RCC 7860 (cell line): Measurements from ENCODE around the gene LYZL1.
A peak's percentile ranks its signal among the peaks of the same experiment; 100 is the strongest.
"Not testable (repeated sequence)": the region's sequence is repeated elsewhere in the genome, so short reads cannot be mapped to it uniquely, and the experiment has no call there.

Source experiments
- DNase-seq: peaks from one replicate; pipeline ENCODE4 v3.0.0-alpha.2; 2015; ENCODE audit warnings: low spot score
- FAIRE-seq: peaks from 2 replicates; lab custom pipeline; 2012; peaks lifted over from hg19 to GRCh38; lab: Jason Lieb, UNC

Gene LYZL1

DNA sequence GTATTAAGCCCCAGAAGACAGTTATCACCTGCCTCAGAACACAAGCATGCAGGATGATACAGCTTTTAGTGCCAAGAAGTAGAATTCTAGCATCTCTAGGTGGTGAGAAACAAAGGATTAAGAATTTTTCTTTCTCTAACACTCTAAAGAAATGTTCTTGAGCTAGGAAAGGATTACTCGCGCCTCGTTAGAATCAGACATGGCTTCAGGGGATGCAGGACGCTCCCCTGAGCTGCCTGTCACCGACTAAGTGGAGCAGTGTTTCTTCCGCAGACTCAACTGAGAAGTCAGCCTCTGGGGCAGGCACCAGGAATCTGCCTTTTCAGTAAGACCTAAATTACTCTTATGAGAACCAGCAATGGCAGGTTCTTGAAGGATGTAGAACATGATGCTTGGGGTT, at the start of gene LYZL1:
LYZL1 (plus strand) TSS at position 165 of the 400 bp plus-strand sequence. CDS start 2,798 bp downstream, outside the sequence.
- FAIRE-seq, DNase-seq: not testable (repeated sequence)

DNA sequence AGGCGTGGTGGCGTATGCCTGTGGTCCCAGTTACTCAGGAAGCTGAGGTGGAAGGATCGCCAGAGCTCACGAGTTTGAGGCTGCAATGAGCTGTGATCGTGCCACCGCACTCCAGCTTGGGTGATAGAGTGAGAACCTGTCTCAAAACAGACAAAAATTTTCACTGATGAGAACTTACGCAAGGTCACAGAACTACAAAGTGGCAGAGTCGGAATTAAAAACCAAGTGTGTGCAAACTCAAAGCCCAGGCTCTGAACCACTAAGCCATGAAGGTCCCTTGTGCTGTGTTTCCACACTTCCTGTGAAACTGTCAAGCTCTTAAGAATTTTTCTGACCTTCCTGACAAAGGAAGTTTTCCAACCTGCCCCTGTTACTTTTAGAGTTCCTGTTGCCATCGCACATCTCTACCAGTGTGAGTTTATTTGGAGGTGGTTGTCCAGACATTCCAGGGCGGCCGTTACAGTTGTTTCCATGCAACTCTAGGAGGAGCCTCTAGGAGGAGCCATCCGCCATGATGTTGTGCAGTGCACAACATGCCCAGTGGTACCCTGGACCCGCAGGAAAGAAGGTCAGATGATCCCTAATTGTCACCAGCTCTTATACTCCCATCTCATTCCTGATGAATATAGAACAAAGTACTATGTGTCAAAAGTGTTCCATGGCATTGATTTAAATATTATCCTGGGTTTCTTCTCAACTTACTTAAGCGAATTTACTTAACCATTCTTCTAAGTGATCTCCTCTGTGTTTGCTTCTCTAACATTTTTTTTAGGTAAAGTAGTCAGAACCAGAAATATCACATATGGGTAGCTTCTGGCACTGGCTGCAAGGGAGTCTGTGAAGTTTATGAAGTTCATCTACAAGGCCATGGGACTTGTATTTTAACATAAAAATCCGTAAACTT, 49.0 kb upstream of the LYZL1 start:
- peak; percentile 42 for DNase-seq
- peak; percentile 23 for FAIRE-seq

DNA sequence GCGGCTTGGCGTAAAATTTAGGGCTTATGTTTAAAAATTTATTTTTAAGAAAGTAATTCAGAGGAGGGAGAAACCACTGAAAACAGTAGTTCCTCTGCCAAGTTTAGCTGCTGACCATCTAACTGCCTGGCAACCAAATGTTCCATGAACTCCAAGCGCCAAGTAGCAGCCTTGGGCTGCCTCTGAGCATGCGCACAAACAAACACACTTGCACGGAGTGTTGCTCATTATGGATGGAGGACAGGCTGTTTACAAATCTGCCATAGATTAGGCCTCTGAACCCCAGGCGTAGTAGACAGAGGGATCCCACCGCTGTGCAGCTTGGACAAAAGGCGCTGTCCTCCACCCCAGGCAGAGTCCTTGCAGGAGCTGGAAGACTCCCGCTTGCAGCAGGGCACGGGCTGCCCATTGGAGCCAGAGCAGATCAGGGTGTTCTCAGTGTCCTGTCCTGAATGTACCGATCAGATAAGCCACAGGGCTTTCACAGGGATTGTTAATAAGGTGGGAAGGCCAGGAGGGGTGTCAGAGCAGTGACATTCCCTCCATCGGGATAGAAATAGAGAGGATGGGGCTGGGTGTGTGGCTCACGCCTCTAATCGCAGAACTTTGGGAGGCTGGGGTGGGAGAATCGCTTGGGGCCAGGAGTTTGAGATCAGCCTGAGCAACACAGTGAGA, 47.7 kb upstream of the LYZL1 start:
- FAIRE-seq (no peak), DNase-seq (no peak)

DNA sequence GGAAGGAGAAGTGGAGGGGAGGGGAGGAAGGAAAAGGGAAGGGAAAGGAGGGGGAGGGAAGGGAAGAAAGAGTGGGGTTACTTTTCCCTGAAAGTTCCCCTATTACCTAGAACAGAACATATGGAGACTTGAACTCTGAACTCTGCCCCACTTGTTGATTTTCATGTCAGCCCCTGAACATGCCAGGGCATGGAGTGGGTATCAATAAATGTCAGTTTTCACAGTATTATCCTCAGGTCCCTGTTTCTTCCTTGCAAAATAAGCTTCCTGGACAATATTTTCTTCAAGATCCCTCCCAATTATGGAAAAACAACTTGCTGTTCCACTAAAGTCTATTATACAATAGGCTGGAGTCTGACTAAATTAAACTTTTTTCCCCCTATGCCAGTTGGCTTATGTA, 46.9 kb upstream of the LYZL1 start:
- DNase-seq (no peak), FAIRE-seq (no peak)

DNA sequence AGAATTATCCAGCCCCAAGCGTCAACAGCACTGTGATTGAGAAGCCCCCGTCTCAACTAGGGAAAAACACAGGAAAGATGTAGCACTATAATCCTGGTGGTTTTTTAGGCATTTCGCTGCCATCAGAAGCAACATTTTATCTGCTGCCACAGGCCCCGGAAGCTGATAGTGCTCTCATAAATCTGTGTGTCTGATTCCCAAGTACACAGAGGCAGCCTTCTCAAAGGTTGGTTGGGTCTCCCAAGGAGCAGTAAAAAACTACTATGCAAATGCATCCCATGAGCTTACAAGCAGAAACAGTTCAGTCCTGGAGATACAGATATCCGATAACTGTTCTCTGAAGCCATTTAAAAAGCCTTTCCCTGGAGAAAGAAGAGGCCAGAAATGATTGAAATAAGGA, 45.8 kb upstream of the LYZL1 start:
- DNase-seq, result no peak
- FAIRE-seq, result no peak

DNA sequence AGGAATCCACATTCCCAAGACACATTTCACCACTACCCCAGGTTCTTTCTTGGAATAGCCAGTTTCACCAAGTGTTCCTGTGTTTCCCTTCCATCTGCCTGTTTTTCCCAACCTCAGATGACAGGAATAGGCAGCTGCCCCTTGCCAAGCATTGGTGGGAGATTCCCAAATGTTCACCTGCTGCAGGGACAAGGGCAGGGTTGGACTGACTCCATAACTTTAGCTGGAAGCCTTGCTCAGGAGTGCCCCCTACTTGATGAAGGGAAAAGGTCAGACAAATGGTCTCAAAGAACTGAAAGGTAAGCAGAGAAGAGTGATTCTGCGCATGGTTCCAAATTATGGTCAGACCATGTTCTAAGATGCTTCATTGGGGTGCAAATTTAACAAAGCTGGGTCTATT, 45.1 kb upstream of the LYZL1 start:
- DNase-seq (no peak), FAIRE-seq (no peak)

DNA sequence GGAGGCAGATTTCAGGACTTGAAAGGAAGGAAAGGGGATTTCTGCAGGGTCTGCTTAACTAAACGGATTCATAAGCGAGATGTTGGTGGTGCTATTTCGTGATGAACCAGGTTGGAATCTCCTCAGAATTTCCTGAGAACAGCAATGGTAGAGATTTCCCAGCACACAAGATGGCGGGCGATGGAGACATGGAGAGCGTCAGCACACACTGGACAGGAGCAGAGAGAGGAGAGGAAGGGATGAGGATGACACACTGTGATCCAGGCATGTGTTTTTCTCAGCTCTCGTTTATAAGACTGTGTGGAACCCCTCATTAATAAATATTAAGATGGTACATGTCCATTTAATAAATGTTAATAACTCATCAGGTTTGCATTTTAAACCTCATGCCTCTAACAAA, 43.9 kb upstream of the LYZL1 start:
- FAIRE-seq, result no peak
- no peak for DNase-seq

DNA sequence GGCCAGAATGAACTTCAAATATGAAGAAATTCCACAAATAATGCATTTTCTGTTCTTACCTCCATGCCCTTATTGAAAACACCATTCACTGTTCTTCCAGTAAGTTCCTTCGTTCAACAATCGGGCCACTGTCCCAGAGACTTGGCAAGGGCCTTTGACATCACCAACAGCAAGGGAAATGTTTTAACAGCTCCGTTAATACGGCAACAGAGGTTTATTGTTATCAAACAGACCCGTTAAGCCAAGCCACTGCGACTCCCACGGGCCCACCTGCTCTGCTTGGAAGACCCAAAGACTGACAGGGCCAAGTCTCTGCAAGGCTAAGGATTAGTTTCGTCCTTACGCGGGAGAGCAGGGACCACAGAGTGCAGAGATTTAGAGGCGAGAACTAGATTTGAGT, 43.4 kb upstream of the LYZL1 start:
- FAIRE-seq, result no peak
- DNase-seq, result no peak

DNA sequence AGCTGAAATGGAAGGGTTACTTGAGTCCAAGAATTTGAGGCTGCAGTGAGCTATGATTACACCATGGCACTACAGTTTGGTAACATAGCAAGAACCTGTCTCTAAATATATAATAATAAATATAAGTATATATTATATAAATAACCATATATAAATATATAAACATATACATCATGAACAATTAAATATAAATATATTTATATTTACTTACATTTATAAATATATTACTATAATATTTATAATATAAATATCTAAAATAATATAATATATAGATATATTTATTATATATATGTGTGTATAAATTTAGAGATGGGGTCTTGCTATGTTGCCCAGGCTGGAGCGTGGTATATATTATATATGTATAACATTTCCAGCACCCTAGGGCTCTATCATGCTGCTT, 42.4 kb upstream of the LYZL1 start:
- FAIRE-seq (peak; percentile 83), DNase-seq (no peak)

DNA sequence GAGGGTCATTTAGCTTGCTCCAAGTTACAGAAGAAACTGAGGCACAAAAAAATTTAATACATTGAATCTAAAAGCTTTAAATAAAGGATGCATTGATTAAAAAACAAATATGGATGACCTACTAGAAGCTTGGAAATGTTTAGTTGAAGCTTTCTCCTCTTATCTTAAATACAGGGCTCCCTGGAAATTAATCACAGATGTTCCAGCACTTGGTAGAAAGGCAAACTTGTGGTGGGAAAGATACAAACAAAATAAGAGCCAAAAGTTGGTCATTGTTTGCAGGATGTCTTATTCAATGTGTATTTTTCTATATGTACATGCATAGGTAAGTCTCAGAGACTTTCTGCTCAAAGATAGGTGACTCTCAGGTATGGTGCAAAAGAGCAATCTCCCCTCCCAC, 40.7 kb upstream of the LYZL1 start:
- no peak for FAIRE-seq
- no peak for DNase-seq

DNA sequence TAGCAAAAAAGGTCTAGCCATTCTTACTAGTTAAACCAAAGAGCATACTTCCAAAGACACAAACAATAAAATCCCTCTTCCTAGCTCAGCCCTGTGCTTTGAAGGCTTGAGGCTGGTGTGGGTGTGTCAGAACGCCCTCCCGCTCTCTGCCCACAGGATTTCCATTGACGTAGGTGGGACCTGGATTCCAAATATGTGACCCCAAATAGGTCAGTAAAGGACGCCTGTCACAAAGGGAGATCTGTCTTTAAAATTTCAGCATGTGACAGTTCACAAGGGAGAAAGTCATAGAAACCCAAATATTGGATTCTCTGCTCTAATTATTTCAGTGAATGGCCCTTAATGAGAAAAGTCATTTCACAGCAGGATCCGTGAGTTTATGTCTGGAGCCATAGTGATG, 39.9 kb upstream of the LYZL1 start:
- FAIRE-seq (no peak), DNase-seq (no peak)

DNA sequence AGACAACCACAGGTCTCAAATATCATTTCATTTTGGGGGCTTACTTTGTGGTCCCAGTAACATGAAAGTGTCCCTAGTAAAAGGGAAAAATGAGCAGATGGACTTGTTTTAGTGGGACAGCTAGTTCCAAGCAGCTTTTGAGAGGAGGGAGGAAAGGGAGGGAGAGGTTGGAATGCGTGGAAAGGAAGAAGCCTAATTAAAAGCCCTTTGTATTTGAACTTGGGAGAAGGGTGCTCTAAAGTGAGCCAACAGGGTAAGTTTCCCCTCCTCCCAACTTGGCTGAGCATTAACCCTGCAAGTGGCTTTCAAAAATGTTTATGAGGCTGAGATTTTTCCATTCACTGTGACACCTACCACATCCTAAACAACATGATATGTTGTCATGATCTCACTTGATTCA, 38.8 kb upstream of the LYZL1 start:
- DNase-seq (no peak), FAIRE-seq (no peak)

DNA sequence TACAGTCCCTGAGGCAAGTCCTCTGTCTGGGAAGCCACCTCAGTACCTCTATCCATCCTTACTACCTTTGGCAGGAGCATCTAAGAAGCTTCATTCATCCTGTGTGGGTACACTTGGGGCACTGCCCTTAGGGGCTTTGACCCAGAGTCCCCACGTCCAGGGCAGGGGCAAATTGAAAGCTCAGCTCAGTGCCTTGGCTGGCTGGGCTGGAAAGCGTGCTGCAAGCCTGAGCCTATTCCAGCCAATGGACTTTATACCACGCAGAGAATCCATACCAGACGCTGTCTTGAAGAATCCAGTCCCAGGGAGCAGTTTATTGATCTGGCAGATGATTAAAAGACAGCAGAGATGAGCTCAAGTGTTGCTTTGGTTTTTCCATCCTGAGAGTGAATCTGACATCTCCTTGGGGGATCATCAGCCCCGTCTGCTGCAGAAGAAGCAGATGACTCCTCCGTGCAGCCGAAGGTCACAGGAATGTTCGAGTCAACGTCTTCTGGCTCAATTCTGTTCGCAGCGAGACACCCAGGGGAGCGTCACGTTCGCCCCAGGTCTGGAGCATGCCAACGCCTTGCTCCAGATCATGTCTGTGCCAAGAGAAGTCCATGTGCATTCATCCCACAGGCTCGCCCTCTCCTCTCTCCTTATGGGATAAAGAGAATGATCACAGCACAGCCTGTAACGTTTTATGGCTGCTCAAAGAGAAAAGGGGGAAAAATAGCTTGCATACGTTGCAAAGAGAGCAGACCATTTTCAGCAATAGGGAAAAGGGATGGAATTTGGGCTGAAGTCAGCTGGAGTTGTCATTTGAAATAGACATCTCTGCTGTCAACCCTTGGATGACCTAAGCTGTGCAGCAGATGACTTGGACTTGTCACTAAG, 35.8 kb upstream of the LYZL1 start:
- DNase-seq, result no peak
- no peak for FAIRE-seq

DNA sequence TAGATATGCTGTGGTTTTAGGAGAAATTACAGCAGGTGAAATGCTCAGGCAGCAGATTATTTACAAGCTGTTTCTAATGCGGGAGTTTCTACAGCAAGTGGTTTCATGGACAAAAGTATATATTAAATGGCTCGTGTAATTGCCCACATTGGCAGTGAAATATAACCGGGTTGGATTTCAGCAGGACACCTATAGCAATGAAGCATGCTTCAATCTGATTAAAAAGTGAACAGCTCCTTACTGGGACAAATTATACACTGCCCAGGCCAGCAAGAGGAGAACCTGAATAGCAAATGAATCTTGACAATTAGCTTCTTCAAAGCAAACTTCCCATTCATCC, 35.2 kb upstream of the LYZL1 start:
- FAIRE-seq (no peak), DNase-seq (peak; percentile 28)

DNA sequence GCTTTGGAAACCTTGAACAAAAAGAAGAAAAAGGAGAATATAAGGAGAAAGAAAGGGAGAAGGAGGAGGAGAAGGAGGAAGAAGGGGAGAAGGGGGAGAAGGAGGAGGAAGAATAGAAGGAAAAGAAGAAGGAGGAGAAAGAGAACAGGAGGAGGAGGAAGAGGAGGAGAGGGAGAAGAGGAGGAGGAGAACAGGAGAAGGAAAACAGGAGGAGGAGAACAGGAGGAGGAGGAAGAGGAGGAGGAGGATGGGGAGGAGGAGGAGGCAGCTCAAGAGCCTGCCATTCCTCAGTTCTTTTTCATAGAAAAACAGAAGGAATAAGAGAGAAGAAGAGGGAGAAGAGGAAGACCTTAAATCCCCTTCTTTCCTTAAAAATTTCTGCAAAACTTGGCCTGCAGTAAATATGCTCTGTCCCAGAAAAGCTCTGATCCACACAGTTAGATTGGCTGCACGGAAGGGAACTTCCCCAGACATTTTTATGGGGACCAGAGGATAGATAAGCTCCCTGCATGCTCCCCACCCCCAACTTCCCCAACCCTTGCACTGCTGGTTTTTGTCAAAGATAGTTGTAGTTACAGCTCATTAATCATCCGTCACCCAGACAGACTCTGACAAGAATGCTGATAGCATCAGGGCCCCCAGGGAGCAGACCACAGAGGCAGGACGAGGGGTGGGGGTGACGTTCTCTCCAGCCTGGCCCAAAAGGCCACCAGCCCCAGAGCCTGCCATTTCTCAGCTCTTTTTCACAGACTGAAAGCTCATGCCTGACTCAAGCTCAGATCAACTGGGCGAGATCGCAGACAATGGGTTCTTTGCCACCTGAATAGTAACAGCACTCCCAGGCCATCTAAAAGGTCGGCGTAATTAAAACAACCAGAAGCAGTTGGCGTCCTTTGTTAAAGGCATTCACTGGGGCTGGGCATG, 34.5 kb upstream of the LYZL1 start:
- peak; percentile 80 for FAIRE-seq

DNA sequence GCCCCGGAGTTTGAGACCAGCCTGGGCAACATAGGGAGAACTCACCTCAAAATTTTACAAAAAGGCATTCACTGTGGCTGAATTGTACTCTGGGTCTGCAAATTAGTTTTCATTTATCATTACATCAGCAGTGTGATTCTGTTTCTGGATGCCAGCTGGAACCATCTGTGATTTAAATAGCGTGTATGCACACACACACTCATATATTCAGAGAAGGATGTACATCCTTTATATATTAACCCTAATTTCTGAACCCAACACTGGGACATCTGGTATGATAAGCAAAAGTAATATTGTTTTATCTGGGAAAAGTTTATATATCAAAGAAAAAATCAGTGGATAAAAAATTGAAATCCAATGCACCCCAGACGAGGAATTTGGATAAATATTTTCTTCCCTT, 33.8 kb upstream of the LYZL1 start:
- no peak for DNase-seq
- FAIRE-seq, result no peak

More for the DNA sequence above, 34.5 kb upstream of the LYZL1 start:
- DNase-seq, result peak; percentile 92

DNA sequence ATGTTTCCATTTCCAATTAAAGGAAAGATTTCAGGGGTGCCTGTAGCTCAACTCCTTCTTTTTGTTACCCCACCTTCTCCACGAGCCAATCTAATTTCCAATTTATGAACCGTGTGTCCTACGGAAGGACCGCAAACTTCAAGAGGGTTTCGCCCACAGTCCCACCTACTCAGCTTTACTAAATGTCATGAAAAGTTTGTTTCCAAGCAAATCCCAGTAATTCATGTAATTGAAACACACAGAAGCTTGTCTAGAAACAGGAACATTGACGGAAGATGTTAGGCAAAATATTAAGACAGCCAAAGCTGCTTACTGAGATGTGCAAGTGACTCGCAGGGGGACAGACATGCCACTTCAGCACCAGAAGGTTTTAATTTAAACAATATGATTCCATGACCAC, 32.9 kb upstream of the LYZL1 start:
- FAIRE-seq, result no peak

DNA sequence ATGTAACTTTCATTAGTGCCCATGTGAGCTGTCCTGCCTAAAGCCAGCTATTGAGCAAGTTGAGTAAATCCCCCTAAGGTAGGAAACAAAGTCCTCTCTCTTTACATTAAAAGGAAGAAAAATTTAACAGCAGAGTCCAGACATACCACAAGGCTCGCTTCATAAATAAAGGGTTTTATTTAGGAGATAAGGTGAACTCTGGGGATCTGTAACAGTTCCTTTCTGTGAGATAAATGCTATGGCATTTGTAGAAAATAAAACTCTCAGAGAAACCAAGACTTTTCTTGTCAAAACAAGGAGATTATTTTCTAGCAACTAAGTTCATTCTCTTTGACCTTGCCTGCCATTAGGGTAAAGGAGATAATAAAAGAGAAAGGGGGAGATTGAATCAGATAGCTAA, 32.3 kb upstream of the LYZL1 start:
- FAIRE-seq, result no peak
- DNase-seq, result no peak

More for the DNA sequence above, 32.9 kb upstream of the LYZL1 start:
- DNase-seq, result no peak

DNA sequence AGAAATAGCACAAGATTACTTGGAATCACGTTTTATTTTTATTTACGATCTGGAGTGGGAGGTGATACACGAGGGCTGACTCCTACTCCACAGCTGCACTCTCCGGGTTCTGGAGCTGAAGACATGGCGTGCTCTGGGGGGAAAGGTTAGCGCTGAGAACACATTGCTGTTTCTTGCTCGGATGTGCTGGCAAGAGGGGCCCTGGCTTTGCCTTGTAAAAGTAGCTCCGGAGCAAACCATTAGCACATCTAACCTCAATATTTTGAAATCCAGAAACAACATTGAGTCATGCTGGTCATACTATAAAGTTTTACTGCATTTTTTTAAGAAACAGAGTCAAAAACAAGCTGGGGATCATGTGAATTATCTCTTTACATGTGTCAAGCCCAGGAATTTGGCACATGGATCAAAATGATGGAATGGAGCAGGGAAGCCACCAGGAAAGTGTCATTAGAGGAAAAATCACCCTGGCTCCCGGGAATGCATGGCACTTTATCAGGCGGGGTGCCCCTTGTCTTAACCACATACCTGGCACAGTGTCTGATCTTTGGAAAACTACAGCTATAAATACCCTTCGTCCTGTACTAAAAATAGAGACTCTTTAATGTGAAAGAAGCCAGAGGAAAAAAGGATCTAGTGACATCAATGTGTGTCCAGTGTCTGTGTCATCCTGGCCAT, 31.6 kb upstream of the LYZL1 start:
- FAIRE-seq (peak; percentile 81), DNase-seq (peak; percentile 86)

DNA sequence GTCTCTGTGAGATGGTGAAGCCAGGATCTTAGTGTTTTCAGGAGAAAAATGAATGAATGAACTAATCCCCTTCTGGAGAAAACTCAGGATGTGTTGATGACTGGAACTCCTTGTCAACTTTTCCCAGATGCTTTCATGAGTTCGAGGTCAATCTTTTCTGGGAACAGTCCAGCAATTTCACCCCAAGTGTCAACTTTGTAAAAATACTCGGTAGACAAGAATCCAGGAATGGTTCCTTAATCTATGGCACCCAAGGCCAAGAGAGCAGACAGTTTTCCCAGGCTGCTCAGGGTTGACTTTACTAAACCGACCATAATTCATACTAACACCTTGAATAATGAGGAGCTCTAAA, 31.1 kb upstream of the LYZL1 start:
- DNase-seq (no peak), FAIRE-seq (no peak)
